22Rv1 (cell line): ENCODE results near the gene SUCLG2.

Experiments
- CTCF ChIP-seq: fragments of 450-650 bp; IDR thresholded peaks from 2 replicates; pipeline ENCODE4 v1.5.1; 2017; ENCODE audit warnings: mild to moderate bottlenecking
- ZFX ChIP-seq: fragments of 450-650 bp; IDR thresholded peaks from 2 replicates; pipeline ENCODE4 v1.6.1; 2017; ENCODE audit warnings: antibody characterized with exemption, borderline replicate concordance

DNA sequence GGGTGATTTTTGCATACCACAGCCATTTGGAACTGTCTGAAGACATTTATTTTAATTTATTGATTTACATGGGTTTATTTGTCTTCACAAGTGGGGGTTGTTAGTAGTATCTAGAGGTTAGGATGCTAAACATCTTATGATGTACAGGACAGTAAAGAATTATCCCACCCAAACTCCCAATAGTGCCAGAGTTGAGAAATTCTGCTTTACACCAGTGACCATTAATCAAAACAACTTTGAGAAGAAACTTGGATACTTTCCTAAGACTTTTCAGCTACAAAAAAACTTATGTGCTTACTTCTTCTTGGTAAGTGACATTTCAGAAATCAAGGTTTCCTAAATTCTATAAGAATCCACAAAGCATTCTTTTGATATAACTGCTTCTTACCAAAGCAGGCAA is 156.7 kb downstream of the SUCLG2 start:
- TF ChIP-seq CTCF (no peak), ZFX (no peak)
